Measurements from ENCODE around the gene DCC. TPM values are rescaled to one million over a fixed set of nuclear protein-coding genes. Genes with fewer than 3 reads are reported as not detected.

The DCC gene
- total and polyA plus RNA-seq, 4 donors: 0.16 to 5.3 (median 2.5) TPM

DNA sequence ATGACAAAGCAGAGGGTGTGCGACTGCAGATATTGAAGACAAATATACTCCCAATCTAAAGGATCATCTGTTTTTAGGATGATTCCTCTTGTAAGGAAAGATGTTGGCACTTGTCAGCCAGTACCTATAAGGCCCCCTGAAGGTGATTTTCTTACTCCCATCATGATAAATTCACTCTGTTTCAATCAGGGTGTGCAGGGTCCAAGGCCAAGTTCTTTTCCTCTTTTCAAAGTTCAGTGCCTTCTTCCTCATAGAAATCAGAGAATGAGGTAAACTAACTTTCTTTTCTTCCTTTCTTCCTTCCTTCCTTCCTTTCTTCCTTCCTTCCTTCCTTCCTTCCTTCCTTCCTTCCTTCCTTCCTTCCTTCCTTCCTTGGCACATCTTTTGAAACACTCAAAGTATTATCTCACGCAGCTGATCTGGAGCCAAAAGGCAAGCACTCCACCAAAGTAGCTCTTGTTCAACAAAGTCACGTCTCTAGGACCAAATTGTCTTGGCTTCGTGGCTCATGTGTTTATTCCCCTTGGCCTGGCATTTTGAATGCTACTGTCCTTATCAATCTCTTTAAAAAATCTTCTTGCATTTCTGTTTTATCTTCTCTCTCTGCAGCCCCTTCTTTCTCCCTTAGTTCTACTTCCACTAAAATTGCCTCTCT, 87.7 kb downstream of the DCC start:
- Histone ChIP-seq H3K9me3 (ENCODE audit: control insufficient read depth in 4 of 4, insufficient read depth in 3 of 4, low read length in 3 of 4) (no peaks in the 10 kb centered on the region), H3K9ac (ENCODE audit: insufficient read depth in 1 of 2, low read length in 2 of 2) (no peak overlapping the region), H3K4me3 (no peak overlapping the region), H3K27me3 (ENCODE audit: control insufficient read depth in 3 of 3, insufficient read depth in 3 of 3, low read length in 2 of 3) (no peaks in the 10 kb centered on the region), H3K27ac (ENCODE audit: low read depth in 1 of 2, low read length in 1 of 2) (no peak overlapping the region), H3K36me3 (ENCODE audit: control insufficient read depth in 4 of 4, insufficient read depth in 4 of 4, low read length in 4 of 4) (no peaks in the 10 kb centered on the region), H3K4me1 (ENCODE audit: control insufficient read depth in 5 of 5, insufficient read depth in 5 of 5, low read length in 5 of 5) (no peaks in the 10 kb centered on the region)
- DNase-seq (no peak), ATAC-seq (ENCODE audit: insufficient read depth, low FRiP score) (no peak)
- WGBS, 2 donors: 67 to 86% methylated on average over 4 of the region's 4 CpGs
- TF ChIP-seq, protein P1, sequence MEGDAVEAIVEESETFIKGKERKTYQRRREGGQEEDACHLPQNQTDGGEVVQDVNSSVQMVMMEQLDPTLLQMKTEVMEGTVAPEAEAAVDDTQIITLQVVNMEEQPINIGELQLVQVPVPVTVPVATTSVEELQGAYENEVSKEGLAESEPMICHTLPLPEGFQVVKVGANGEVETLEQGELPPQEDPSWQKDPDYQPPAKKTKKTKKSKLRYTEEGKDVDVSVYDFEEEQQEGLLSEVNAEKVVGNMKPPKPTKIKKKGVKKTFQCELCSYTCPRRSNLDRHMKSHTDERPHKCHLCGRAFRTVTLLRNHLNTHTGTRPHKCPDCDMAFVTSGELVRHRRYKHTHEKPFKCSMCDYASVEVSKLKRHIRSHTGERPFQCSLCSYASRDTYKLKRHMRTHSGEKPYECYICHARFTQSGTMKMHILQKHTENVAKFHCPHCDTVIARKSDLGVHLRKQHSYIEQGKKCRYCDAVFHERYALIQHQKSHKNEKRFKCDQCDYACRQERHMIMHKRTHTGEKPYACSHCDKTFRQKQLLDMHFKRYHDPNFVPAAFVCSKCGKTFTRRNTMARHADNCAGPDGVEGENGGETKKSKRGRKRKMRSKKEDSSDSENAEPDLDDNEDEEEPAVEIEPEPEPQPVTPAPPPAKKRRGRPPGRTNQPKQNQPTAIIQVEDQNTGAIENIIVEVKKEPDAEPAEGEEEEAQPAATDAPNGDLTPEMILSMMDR (IDR thresholded peaks at IDR 0.05; ENCODE audit: control extremely low read depth, extremely low read depth): no peak

DNA sequence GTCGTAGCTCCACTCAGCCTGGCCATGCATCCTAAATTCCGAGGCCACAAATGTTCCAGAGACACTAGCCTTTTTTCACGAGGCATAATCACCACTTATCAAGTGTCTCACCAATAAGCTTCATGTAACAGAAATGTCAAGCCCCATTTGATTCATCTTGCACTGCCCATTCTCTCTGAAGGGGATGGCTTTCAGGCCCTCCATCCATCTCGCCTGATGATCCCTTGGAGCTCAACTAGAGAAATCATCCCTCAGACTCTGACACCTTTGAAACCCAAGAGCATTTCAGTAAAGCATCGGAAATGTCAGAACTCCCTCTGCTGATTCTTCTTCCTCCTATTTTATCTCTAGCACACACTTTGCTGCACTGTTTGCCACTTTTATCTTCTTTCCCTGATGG, 91.7 kb downstream of the DCC start:
- Histone ChIP-seq H3K9ac (ENCODE audit: insufficient read depth in 1 of 2, low read length in 2 of 2) (no peak overlapping the region), H3K4me1 (ENCODE audit: control insufficient read depth in 5 of 5, insufficient read depth in 5 of 5, low read length in 5 of 5) (no peaks in the 10 kb centered on the region), H3K9me3 (ENCODE audit: control insufficient read depth in 4 of 4, insufficient read depth in 3 of 4, low read length in 3 of 4) (no peaks in the 10 kb centered on the region), H3K4me3 (no peak overlapping the region), H3K27me3 (ENCODE audit: control insufficient read depth in 3 of 3, insufficient read depth in 3 of 3, low read length in 2 of 3) (peaks cover 0 to 4% (median 0%) of the 10 kb centered on the region in 3 donors), H3K27ac (ENCODE audit: low read depth in 1 of 2, low read length in 1 of 2) (no peak overlapping the region), H3K36me3 (ENCODE audit: control insufficient read depth in 4 of 4, insufficient read depth in 4 of 4, low read length in 4 of 4) (no peaks in the 10 kb centered on the region)
- no peak for DNase-seq
- TF ChIP-seq, protein P1 (IDR thresholded peaks at IDR 0.05; ENCODE audit: control extremely low read depth, extremely low read depth): no peak
- 60 to 68% methylated on average over 5 of the region's 5 CpGs for WGBS, 2 donors
- no peak for ATAC-seq (ENCODE audit: insufficient read depth, low FRiP score)

DNA sequence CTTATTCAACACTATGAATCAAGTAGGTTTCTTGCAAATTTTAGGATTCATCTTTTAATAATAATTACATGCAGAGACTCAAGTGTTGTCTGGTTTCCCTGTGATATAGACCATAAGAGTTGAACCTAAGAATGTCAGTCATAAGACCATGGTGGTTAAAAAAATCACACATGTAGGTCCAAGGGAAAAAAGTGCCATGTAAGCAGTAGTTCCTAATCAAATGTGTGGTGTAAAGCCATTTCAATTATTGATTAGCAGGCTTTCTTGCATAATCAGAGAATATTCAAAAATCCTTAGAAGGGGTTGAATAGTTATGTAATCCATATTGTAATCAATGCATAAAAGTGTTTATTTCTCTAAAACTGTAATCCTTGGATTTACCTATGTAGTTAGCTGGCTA, 93.8 kb downstream of the DCC start:
- peaks cover 0 to 1% (median 0%) of the 10 kb centered on the region in 5 donors for H3K4me1 ChIP-seq (ENCODE audit: control insufficient read depth in 5 of 5, insufficient read depth in 5 of 5, low read length in 5 of 5)
- no peaks in the 10 kb centered on the region for H3K36me3 ChIP-seq (ENCODE audit: control insufficient read depth in 4 of 4, insufficient read depth in 4 of 4, low read length in 4 of 4)
- H3K9me3 ChIP-seq (ENCODE audit: control insufficient read depth in 4 of 4, insufficient read depth in 3 of 4, low read length in 3 of 4): no peaks in the 10 kb centered on the region
- TF ChIP-seq, protein P1 (IDR thresholded peaks at IDR 0.05; ENCODE audit: control extremely low read depth, extremely low read depth): no peak
- H3K27me3 ChIP-seq (ENCODE audit: control insufficient read depth in 3 of 3, insufficient read depth in 3 of 3, low read length in 2 of 3): peaks cover 0 to 4% (median 0%) of the 10 kb centered on the region in 3 donors
- H3K9ac ChIP-seq (ENCODE audit: insufficient read depth in 1 of 2, low read length in 2 of 2): no peak overlapping the region
- DNase-seq (no peak), ATAC-seq (ENCODE audit: insufficient read depth, low FRiP score) (no peak)
- no peak overlapping the region for H3K27ac ChIP-seq (ENCODE audit: low read depth in 1 of 2, low read length in 1 of 2)
- H3K4me3 ChIP-seq: no peak overlapping the region

DNA sequence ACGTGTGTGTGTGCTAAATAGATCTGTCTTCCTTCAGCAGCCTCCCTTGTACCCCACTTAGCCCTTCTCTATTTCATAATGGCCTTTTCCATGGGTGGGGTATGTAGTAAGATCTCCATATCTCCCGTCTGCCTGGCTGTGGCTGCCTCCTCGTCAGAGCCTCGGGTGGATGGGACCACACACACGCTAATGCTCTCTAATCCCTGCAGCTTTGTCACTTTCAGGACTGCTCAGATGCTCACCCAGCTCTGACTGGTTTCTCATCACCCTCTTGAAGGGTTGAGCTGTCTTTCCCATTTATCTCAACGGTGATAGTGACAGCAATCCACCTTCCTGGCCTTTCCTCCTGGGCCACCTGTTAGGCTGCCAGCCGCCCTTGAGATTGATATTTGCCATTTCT, 95.3 kb downstream of the DCC start:
- DNase-seq (no peak), ATAC-seq (ENCODE audit: insufficient read depth, low FRiP score) (no peak)
- no peak overlapping the region for H3K4me3 ChIP-seq
- H3K9ac ChIP-seq (ENCODE audit: insufficient read depth in 1 of 2, low read length in 2 of 2): no peak overlapping the region
- no peak overlapping the region for H3K27ac ChIP-seq (ENCODE audit: low read depth in 1 of 2, low read length in 1 of 2)
- no peaks in the 10 kb centered on the region for H3K9me3 ChIP-seq (ENCODE audit: control insufficient read depth in 4 of 4, insufficient read depth in 3 of 4, low read length in 3 of 4)
- H3K4me1 ChIP-seq (ENCODE audit: control insufficient read depth in 5 of 5, insufficient read depth in 5 of 5, low read length in 5 of 5): peaks cover 0 to 1% (median 0%) of the 10 kb centered on the region in 5 donors
- 60 to 67% methylated on average over 7 of the region's 7 CpGs for WGBS, 2 donors
- no peaks in the 10 kb centered on the region for H3K36me3 ChIP-seq (ENCODE audit: control insufficient read depth in 4 of 4, insufficient read depth in 4 of 4, low read length in 4 of 4)
- peaks cover 0 to 4% (median 0%) of the 10 kb centered on the region in 3 donors for H3K27me3 ChIP-seq (ENCODE audit: control insufficient read depth in 3 of 3, insufficient read depth in 3 of 3, low read length in 2 of 3)
- TF ChIP-seq, protein P1 (IDR thresholded peaks at IDR 0.05; ENCODE audit: control extremely low read depth, extremely low read depth): no peak

Data from lung (tissue), 12 donors.